GM18907 (cell line): Measurements from ENCODE around the gene CYP2C18.
"Not testable (repeated sequence)": the region's sequence is repeated elsewhere in the genome, so short reads cannot be mapped to it uniquely, and the experiment has no call there.

Experiments
- ATAC-seq: cut with Tn5 transposase; IDR thresholded peaks from one replicate; pipeline ENCODE4 v1.9.1; 2021; ENCODE audit warnings: mild to moderate bottlenecking, moderate library complexity; ENCODE audit not compliant: unreplicated experiment

Gene CYP2C18

GRCh38 chr10:94738588-94738987, 55.1 kb downstream of the CYP2C18 start:
- ATAC-seq, result no peak

DNA sequence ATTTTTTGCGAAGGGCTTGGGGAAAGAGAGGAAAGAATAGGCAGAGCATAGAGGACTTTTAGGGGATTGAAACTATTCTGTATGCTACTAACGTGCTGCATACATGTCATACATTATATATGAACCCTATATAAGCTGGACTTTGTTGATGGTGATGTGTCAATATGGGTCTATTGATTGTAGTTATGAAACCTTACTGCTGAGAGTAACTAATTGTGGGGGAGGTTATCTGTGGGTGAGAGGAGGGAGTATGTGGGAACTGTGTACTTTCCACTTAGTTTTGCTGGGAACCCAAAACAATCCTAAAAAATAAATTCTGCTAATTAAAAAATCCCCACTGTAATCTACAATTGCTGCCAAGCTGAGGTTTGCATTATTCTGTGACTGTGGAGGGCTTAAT, 63.6 kb downstream of the CYP2C18 start:
- no peak for ATAC-seq

DNA sequence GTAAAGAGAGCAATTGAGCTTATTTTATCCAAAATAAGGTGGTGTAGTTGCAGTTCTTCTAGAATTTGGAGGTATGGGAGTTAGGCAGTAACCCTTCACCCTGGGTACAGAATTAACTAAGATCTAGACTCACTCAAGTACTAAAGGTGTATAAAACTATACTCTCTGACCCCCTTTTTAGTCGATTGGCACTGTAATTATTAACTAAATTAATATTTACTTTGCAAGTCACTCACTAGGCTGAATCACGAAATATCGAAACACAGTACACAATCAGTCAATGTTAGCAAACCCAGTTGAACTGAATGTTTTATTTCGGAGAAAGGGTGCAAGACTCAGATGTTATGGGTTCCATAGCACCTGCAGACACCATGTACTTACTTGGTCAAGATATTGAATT, 64.3 kb downstream of the CYP2C18 start:
- ATAC-seq, result no peak

GRCh38 chr10:94757916-94758315, 74.4 kb downstream of the CYP2C18 start:
- no peak for ATAC-seq

DNA sequence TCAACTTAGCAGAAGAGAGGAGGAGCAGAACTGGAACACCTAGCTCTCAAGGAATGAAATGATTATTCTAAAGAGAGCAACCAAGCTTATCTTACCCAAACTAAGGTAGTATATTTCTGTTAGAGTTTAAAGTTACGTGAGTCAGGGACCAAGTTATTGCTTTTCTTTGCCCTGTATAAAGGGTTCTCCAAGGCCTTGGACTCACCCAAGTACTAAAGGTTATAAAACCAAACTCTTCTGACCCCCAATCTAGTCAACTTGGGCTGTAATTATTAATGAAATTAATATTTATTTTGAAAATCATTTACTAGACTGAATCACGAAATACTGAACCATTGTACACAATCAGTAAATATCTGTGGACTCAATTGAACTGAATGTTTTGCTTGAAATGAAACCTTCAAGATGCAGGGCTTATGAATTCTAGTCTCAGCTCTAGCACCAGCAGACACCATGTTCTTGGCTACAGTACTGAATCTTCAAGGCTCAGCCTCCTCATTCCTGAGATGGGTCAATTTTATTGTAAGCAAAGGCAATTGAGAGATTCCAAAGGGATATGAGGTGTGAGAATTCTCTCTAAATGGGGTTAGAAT, 77.2 kb downstream of the CYP2C18 start:
- no peak for ATAC-seq

DNA sequence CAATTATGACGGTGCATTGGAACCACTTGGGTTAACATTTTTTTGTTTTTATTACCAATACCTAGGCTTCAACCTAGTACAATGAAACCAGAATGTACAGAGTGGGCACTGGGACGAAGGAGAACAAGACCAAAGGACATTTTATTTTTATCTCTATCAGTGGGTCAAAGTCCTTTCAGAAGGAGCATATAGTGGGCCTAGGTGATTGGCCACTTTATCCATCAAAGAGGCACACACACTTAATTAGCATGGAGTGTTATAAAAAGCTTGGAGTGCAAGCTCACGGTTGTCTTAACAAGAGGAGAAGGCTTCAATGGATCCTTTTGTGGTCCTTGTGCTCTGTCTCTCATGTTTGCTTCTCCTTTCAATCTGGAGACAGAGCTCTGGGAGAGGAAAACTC, 78.9 kb downstream of the CYP2C18 start, which contains the start of gene CYP2C19:
TSS of gene CYP2C19 (plus strand) at position 289 of the 400 bp plus-strand sequence. CDS start at position 314, 25 bp downstream.
- ATAC-seq, result no peak

GRCh38 chr10:94775425-94775824, 91.9 kb downstream of the CYP2C18 start:
- ATAC-seq, result not testable (repeated sequence)

DNA sequence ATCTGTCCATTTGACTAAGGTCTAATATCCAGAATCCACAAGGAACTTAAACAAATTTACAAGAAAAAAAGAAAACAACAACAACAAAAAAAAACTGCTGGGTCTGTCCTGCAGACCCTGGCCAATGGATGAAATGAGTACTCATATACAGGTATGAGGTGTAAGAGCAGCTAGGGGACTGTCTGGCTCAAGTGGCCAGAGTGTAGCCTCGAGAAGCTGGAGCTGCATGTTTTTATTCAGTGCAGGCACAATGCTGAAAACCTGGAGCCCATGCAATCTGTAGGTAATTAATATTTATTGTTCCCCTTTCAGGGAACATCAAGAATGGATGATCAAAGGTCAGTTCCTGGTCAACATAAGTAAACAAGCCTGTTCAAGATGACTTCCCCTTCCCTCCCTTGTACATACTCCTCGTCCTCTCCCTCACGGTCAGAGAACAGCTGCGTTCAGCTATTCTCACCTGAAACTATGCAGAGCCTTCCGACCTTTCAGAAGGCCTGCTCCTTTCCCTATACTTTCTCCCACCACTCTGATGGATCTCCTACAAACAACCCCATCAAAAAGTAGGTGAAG, 94.4 kb downstream of the CYP2C18 start:
- no peak for ATAC-seq

- no peak for ATAC-seq
Measured at GRCh38 chr10:94780844-94781243, 97.3 kb downstream of the CYP2C18 start.

DNA sequence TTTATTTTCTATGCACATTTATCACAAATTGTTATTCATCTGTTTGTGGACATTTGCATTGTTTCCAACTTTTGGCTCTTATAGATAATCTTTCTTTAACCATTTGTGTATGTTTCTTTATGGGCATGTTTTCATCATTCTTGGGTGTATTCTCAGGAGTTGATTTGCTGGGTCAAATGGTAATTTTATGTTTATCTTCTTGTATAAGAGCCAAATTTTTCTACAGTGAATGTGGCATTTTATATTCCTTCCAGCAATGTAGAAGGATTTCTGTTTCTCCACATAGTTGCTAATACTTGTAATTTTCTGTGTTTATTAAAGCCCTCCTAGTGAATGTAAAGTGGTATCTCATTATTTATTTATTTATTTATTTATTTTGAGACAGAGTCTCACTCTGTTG, 100.7 kb downstream of the CYP2C18 start:
- no peak for ATAC-seq

DNA sequence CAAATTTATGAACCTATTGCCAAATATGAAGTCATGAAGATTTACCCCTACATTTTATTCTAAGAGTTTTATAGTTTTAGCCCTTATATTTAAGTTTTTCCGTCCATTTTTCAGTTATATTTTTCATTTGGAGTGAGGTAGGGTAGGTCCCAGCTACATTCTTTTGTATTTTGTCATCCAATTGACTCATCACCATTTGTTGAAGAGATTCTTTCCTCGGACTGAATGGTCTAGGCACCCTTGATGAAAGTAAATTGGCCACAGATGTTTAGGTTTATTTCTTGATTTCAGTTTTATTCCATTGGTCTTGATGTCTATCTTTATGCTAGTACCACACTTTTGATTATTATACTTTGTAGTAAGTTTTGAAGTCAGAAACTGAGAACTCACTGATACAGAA, 101.7 kb downstream of the CYP2C18 start:
- no peak for ATAC-seq
